UCSD-AML1 (cell line): Measurements from ENCODE around the gene RBBP8NL.
A peak's percentile ranks its signal among the peaks of the same experiment; 100 is the strongest.

Experiments
- DNase-seq: peaks from one replicate; lab custom pipeline; 2025; ENCODE audit not compliant: unreplicated experiment; lab: John Stamatoyannopoulos, UW

RBBP8NL gene

DNA sequence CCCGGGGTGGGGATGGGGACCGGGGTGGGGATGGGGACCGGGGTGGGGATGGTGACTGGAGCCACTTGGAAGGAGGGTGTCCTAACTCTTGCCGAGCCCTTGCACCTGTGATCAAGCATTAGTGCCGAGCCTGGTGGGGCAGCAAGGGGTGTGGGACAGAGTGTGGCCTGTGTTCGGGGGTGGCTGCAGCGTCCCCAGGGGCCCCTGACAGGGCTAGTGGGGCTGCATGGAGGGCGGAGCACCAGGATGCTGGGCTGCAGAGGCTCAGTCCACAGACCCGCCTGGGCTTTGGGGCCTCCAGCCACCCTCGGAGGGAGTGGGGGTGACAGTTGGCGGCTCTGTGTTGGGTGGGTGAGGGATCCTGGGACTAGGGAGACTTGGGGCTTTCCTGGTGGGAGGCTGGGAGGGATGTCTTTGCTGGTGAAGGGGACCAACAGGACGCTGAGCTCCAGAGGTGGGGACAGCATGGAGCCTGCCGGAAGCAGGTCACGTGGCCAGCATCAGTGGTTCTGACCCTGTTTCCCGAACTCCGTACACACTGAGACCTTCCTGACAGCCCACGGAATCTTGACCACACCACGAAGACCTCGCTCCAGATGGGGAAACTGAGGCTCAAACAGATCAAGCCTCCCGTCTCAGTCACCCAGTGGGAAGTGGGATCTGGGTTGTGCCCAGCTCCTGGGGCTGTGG, 4.6 kb downstream of the RBBP8NL start:
- DNase-seq, result no peak

DNA sequence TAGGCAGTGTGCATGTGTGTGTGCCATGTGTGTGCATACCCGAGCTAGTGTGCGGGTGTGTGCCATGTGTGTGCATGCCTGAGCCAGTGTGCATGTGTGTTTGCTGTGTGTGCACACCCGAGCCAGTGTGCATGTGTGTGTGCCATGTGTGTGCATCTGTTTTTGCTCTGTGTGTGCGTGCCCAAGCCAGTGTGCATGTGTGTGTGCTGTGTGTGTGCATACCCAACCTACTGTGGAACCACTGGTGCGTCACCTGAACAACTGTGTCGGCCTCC, 5.7 kb downstream of the RBBP8NL start:
- no peak for DNase-seq

DNA sequence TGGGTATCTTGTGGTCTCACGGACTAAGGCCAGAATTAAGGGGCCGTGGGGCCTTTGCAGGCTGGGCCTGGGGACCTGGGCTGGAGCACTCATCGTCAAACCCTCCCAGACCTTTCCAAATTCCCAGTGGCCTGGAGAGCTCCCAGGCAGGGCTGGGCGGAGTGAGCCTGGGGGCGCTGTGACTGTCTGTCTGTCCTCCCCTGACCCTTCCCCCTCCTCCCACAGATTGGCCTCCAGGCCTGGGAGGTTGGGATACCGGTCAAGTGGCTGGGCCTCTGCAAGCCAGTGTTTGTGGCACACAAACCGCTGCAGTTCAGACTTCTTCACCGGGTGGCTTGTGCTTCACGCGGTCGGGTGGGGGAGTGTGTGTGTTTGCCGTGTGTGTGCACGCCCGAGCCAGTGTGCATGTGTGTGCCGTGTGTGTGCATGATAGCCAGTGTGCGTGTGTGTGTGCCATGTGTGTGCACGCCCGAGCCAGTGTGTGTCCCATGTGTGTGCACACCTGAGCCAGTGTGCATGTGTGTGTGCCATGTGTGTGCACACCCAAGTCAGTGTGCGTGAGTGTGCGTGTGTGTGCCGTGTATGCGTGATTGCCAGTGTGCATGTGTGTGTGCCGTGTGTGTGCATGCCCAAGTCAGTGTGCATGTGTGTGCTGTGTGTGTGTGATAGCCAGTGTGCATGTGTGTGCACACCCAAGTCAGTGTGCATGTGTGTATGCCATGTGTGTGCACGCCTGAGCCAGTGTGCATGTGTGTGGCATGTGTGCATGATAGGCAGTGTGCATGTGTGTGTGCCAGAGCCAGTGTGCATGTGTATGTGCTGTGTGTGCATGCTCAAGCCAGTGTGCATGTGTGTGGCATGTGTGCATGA, 6.3 kb downstream of the RBBP8NL start:
- DNase-seq, result no peak

DNA sequence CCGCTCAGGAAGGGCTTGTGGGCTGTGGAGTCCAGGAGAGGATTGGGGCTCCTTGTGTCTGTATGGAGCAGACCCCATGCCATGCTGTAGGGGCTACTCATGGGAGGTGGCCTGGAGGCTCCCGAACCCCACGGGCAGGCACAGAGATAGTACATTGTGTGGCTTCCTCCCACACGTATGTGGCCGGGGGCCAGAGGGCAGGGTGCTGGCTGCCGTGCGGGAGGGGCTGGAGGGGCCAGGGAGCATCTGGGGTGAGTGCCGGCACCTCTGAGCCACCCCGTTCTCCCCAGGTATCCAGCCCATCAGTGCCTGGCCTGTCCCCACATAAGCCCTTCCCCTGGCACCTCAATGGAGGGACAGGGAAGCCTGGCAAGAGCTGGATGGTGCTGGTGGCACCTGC, 7.6 kb downstream of the RBBP8NL start:
- no peak for DNase-seq

DNA sequence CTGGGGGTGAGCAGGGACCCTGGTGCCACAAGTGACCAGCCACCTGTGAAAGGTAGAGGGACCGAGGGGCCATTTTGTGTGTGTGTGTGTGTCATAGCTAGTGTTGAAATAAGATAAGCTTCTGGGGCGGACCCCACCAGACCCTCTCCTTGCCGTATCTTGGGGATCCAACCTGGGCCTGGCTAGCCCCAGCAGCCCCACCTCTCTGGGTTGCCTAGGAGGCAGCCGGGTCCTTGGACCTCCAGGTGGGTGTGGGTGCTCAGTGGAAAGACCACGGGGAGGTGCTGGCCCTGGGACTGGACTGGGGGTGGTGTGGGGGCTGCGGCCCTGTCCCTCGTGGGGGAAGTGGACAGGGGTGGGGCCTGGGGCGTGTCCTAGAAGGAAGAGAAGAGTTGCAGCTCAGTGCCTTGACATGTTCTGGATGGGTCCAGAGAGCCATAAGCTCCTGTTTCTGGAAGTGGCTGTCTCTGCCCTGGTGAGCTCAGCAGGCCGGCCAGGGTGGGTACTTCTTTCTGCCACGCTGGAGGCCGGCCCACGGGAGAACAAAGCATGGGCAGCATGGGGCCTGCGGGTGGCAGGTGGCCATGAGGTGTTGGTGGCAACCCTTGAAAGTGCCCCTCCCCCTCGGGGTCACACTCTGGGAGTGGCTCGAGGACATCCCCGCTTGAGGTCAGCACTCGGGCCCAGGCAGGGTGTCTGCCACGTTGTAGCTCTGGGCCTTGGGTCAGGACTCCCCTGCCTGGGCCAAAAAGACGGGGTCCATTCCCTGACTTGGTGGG, 8.4 kb downstream of the RBBP8NL start:
- no peak for DNase-seq

DNA sequence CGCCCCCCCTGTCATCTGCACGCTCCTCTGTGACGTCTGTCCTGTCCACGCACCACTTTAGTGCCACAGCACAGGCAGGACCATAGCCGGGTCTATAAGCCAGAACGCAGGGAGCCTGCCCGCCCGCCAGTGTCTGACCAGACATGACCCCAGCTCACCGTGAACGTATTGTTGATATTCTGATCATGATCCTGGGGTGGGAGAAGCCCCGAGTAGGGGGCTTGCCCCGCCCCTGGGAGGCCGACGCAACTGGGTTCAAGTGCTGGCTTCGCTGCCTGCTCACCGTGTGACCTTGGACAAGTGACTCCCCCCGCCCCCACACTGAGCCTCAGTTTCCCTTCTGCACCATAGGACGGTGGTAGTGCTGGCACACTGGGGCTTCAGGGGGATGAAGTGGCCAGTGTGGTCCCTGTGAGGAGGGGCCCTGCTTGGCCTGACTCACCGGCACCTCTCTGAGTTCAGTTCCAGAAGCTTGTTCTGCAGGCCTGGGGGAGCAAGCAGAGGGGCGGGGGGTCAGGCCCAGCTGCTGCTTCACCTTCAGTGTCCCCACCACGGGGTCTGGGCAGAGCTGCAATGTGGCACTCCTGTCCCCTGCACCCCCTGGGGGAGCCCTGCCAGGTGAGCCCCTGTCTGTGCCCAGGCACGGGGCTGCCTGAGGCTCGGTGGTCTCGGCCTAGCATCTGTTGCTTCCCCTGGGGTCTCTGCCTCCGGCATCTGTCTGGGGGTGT, 9.2 kb downstream of the RBBP8NL start:
- DNase-seq, result no peak

DNA sequence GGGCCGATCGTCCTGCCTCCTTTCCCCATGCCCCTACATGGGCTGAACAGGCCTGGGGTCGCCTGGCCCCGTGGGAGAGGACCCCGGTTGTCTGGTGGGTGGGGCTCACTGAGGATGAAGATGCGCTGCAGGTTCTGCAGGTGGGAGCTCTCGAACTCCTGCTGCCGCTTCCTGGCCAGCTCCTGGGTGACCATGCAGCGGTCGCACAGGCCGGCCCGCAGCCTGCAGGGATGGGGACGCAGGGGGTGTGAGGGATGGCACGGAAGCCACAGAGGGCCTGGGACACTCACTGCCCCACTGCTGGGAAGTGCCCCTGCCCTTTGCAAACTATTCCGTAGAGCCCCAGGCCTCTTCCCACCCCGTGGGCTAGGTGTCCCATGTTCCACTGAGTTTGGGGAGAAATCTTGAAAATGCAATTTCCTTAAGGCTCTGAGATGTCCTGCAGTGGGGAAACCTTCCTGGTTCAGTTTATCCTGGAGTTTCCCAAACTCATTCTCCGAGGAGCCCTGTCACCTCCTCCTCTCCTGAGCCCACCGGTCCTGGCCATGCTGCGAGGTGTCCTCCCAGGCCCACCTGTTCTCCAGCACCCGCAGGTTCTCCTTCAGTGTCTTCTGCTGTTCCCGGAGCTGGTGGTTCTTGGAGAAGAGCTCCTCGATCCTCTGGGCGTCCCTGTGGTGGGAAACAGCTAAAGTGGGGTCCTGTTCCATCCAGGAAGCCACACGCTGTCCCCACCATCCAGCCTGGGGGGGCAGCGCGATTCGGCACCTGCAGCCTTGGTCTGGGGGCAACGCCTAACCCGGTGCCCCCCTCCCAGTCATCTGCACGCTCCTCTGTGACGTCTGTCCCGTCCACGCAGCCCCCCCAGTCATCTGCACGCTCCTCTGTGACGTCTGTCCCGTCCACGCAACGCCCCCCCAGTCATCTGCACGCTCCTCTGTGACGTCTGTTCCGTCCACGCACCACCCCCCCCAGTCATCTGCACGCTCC, 10.4 kb downstream of the RBBP8NL start:
- no peak for DNase-seq

DNA sequence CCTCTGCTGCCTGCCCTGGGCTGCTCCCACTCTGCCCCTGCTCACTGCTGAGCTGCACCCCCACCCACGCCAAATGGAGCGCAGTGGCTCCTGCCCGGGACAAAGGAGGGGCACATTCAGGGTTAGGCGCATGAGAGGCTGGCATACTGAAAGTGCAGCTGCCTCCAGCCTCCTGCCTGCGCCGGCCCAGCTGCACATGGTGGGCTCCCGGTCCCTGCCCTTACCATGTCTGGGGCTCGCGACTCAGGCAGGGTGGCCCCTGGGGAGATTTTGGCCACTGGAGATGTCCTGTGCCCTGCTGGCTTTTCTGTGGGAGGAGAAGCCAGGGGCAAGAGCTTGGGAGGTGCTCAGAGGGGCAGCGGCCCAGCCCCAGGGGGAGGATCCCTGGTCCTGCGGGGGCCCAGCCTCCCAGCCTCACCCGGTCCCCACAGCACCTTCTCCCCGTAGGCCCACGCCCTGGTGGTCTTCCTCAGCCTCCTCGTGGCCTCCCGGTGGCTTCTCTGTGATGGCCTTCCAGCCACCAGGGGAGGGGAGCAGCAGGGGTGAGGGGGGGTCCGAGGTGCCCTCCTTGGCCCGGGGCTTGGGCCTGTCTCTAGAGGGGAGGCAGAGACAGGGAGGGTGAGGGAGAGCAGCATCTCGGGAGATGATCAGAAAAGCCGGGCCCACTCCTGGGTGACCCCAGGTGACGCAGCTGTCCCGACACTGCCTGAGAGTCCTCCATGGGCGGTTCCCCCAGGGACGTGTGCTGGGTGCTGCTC, 11.8 kb downstream of the RBBP8NL start:
- no peak for DNase-seq

DNA sequence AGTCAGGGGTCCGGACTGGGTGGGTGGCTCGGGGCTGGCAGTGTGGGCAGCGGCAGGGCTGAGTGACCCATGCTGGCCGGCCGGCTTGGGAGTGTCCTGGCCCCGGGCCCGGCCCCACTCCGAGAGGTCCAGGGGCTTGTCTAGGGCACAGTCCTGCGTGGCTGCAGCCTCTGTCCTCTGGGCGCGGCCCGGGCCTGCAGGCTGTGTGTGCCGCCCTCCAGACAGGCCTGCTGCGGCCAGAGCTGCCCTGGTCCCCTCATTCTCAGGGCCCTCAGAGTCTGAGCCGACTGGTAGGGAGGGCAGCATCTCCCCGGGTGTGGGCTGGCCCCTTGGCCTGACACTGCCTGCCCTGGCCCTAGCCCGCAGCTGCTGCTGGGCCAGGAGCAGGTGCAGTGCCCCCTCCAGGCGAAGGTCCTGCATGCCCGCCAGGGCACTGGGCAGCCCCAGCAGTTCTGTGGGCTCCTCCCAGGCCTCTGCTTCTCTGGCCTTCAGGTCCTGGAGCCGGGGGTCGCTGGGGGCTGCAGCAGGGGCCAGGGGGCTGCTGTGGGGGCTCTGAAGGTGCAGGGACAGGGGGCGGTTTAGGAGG, 13.3 kb downstream of the RBBP8NL start:
- no peak for DNase-seq

DNA sequence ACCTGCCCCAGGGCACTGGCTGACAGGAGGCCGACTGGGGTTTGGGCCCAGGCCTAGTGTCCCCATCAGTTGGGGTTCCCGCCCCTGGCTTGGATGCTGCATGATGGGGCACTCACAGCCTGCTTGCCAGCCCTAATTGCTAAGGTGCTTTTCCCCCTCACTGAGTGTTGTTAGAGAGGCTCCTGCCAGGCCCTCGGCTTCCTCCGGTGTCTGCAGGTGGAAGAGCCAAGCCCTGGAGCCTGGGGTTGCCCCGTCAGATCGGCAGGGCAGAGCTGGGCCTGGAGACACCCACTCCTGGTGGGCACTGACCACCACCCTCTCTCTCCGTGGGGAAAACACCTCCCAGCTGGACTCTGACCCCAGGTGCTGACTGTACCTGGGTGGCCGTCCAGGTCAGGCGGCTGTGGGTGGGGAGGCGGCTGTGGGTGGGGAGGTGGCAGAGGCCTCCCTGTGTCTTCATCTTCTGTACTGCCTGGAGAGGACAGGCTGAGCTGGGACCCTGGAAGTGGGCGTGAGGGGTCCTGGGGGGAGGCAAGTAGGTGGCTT, 14.2 kb downstream of the RBBP8NL start:
- no peak for DNase-seq

DNA sequence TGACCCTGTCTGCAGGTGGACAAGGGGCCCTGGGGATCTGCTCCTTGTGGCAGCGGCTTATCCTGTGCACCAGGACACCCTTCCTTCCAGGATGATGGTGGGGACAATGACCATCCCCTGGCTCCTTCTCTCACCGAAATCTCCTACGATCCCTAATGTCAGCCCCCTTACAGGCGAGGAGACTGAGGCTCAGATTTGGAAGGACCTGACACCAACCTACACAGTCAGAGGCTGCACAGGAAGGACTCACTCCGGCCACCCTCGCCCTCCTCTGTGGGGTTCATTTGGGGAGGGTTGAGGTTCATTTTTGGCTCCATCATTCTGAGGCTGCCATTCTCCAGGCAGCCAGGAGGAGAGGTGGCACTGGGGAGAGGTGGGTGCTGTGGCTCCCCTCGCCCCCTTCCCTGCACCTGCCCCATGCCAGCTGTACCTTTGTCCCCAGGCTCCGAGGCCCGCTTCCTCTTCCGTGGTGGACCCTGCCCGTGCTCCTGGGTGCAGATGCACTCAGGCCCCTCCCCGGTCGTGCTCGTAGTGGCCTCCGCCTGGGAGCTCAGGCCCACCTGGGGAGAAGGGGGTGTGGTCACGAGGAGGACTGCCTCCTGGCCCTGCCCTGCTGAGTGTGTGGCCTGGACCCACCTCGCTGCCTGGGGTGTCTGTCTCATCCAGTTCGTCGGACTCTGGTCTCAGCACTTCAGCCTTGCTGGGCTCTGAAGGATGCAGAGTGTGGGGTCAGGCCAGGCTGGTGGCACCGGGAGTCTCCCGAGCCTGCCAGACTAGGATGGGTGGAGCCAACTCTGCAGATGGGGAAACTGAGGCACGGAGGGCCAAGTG, 14.9 kb downstream of the RBBP8NL start:
- DNase-seq, result no peak

DNA sequence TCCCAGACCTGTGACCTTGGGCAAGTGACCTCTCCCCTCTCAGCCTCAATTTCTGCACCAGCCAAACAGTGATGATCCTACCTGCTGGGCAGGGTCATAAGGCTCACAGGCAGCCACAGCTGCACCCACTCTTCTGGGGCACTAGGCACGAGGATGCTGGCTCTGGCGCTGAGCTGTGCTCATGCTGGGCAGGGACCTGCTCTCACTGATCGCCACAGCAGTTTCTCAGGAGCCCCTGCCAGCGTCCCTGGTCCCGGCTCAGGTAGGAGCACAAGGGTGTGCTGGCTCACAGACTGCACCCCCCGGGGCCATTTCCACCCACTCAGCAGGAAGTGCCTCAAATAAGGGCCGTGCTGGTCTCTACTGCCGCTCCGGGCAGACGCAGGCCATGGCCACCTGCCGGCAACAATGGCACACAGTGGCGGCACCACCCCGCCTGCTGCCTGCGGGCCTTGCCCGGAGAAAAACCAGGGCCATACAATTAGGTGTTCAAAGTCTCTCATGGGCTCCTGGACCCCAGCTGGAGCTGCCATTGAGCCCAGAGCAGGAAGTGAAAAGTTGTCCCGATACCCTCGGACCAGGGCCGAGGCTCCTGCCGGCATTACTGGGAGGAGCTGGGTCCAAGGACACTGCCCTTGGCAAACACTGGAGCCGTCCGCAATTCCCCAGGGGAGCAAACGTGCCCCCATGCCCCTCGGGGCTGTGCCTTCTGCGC, 15.7 kb downstream of the RBBP8NL start:
- DNase-seq, result no peak

DNA sequence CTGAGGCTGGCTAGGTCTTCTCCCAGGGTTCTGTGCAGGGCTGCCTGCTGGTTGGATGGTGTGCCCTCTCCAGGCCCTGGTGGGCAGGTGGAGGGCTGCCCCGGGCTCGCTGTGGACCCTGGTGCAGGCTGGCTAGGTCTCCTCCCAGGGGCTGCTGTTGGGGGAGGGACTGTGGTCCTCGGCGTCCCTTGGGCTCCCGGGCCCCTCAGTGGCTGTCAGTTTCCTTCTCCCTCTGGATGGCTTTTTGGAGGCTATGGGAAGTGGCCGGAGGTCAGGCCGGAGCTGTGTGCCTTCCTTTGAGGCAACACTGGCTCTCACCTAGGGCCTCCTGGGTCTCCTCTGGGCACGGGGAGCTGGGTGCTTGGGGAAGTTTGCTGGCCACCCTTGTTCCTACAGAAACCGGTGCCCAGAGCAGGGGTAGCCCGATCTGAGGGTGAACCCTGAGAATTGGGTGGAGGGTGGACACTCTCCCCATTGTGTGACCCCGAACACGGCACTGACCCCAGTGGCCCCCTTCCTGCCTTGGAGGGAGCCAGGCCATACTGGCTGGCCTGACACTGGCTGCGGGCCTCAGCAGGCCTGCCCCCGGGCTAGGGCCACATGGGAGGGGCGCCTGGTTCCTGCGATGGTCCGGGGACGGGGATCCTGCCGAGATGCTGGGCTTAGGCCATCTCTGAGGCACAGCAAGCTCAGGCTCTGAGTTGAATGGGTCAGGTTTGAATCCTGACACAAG, 16.4 kb downstream of the RBBP8NL start:
- DNase-seq, result no peak

DNA sequence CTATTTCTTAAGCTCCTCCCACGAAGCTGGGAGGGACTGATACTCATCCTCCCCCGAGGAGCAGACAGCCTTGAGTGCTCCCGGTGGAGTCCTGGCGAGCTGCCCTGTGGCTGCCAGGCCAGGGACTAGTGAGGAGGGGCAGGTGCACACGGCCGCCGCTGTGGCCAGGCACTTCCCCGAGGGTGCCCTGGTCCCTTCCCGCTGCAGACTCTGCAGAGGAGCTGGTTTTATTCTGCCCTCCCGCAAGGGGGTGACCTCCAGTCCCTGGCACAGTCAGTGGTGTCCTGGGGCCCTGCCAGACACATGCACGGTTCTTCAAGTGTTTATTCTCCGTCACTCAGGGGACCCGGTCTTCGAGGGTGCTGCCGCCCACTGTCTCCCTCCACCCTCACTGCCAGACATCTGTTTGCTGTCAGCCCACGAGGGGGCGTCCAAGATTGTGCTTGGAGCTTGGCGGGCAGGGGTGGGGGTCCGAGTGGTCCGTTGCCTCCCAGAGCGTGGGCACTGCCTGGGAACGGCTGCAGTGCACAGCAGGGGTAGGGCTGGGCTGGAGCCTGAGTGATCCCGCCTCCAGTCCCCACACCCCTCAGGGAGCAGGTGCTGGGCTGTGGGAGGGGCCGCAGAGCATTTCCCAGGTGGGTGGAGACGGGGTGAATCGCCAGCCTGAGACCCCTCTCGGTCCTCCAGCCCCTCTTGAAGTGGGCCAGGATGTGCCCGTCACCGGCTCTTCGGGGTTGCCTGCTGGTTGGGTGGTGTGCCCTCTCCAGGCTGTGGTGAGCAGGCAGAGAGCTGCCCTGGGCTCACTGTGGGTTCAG, 17.2 kb downstream of the RBBP8NL start:
- DNase-seq, result peak; percentile 46

DNA sequence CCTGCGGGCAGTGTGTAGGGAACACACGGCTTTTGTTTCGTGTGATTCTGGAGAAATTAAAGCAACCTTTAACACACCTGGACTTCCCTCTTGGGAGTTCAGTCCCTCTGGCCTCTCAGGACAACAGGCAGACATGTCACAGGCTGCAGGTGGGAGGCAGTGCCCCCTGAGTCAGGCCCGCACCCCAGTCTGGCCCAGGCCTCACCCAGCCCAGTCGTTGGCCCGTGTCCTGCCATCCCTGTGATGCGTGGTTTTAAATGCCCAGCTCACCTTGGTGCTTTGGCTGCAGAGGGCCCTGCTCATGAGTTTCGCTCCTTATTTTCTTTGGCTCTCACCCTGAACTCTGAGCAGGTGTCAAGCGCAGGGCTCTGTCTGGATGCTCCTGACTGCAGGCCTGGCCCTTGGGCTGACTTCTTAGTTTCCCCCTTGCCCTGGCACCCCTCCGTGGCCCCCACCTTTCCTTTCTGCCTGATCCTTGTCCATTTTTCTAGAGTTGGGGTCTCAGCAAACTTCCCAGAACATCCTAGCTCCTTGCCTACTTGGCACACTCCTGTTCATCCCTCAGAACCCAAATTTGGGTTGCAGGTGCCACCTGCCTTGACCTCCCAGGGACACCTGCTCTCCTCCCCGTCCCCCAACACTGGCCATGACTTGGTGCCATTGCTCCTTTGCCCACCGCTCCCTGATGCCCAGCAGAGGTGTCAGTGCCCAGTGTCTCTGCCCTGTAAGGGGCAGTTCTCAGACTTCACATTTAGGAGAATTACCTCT, 18.1 kb downstream of the RBBP8NL start:
- no peak for DNase-seq
